ENCODE results near the gene ERCC3.

GRCh38 chr2:127256866-127257265 lies 37.1 kb downstream of the ERCC3 start:
- TF ChIP-seq CTCF (conservative IDR thresholded peaks at IDR 0.05 in 1 of 2, IDR thresholded peaks at IDR 0.05 in 1 of 2; ENCODE audit: low read depth in 1 of 2, low read length in 2 of 2): no peak
- no peak for TF ChIP-seq EZH2 (IDR thresholded peaks at IDR 0.05; ENCODE audit: low read length, missing control alignments)
